Prostate gland (tissue), 2 donors: ENCODE data around the gene FRMD4A.

Experiments used
- CTCF ChIP-seq, 4 experiments: fragments of 200-600 bp in 2 of 4; fragments of 450-650 bp in 2 of 4; sonication (generic) in 2 of 4; IDR thresholded peaks; 1 replicate in 3 of 4; 2 replicates in 1 of 4; pipeline ENCODE4 v1.5.1; 2016 to 2019; ENCODE audit warnings: antibody characterized with exemption in 4 of 4, mild to moderate bottlenecking in 2 of 4, moderate library complexity in 2 of 4
- POLR2A ChIP-seq: fragments of 450-650 bp; IDR thresholded peaks from one replicate; pipeline ENCODE4 v1.6.1; 2016; ENCODE audit warnings: antibody characterized with exemption, mild to moderate bottlenecking
- POLR2AphosphoS5 ChIP-seq: sonication (generic); formaldehyde crosslinking; IDR thresholded peaks from one replicate; pipeline ENCODE4 v1.6.1; 2017; ENCODE audit warnings: antibody characterized with exemption

GRCh38 chr10:13961853-13962252 is 368.9 kb downstream of the FRMD4A start:
- TF ChIP-seq CTCF (IDR thresholded peaks at IDR 0.05), result no peak
- TF ChIP-seq POLR2A, result no peak
- no peak for TF ChIP-seq POLR2AphosphoS5
